SW 1271 (cell line): Measurements from ENCODE around the gene FREY1.

Source experiments
- DNase-seq, 2 experiments: peaks; one replicate each; lab custom pipeline; 2025; lab: John Stamatoyannopoulos, UW

FREY1 gene

GRCh38 chr11:45870706-45871105, 36.4 kb downstream of the FREY1 start:
- DNase-seq, result no peak

GRCh38 chr11:45869551-45869950, 37.5 kb downstream of the FREY1 start:
- no peak for DNase-seq

GRCh38 chr11:45864041-45864440, 43.0 kb downstream of the FREY1 start:
- DNase-seq, result no peak

GRCh38 chr11:45860764-45861510, 46.1 kb downstream of the FREY1 start:
- DNase-seq, result no peak

- DNase-seq, result no peak
Observed at GRCh38 chr11:45860348-45860747, 46.7 kb downstream of the FREY1 start.

- DNase-seq, result no peak
Observed at GRCh38 chr11:45859661-45860140, 47.4 kb downstream of the FREY1 start.

- no peak for DNase-seq
Observed at GRCh38 chr11:45858751-45859398, 48.2 kb downstream of the FREY1 start.

- no peak for DNase-seq
Observed at GRCh38 chr11:45857961-45858474, 49.1 kb downstream of the FREY1 start.
